Body of pancreas (tissue), 4 donors: ENCODE data around the gene PRDM15.

Experiments used
- POLR2A ChIP-seq, 3 donors: fragments of 450-650 bp; IDR thresholded peaks; one replicate each; pipeline ENCODE4 v1.6.1; 2016; ENCODE audit warnings: antibody characterized with exemption in 3 of 3, mild to moderate bottlenecking in 2 of 3
- TF ChIP-seq, protein P1 (sequence below), 7 experiments: fragments of 450-650 bp in 4 of 7; fragments of 200-600 bp in 3 of 7; sonication (generic) in 3 of 7; IDR thresholded peaks; one replicate each; pipeline ENCODE4 v1.5.1; 2016 to 2019; ENCODE audit warnings: antibody characterized with exemption in 7 of 7

DNA sequence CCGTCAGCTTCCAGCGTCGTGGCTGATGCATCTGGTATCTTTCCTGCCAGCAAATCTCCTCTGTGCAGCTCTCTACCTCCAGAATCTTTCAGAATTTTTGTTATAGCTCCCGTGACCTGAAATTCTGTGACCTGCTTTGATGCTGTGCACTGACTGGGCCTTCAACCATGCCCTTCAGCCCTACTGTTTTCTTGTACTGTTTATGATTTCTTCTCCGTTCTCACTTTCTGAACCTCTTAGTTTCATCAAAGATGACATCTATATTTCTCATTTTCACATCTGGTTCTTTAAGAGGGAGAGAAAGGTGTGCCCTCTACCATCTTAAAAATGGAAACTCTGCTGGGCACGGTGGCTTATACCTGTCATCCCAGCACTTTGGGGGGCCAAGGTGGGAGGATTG, 5.7 kb downstream of the PRDM15 start:
- TF ChIP-seq, protein P1, sequence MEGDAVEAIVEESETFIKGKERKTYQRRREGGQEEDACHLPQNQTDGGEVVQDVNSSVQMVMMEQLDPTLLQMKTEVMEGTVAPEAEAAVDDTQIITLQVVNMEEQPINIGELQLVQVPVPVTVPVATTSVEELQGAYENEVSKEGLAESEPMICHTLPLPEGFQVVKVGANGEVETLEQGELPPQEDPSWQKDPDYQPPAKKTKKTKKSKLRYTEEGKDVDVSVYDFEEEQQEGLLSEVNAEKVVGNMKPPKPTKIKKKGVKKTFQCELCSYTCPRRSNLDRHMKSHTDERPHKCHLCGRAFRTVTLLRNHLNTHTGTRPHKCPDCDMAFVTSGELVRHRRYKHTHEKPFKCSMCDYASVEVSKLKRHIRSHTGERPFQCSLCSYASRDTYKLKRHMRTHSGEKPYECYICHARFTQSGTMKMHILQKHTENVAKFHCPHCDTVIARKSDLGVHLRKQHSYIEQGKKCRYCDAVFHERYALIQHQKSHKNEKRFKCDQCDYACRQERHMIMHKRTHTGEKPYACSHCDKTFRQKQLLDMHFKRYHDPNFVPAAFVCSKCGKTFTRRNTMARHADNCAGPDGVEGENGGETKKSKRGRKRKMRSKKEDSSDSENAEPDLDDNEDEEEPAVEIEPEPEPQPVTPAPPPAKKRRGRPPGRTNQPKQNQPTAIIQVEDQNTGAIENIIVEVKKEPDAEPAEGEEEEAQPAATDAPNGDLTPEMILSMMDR (IDR thresholded peaks at IDR 0.05) = no peak
- no peak for TF ChIP-seq POLR2A (IDR thresholded peaks at IDR 0.05)
